ENCODE results near the gene CDK5RAP2.
"Not testable (repeated sequence)": the region's sequence is repeated elsewhere in the genome, so short reads cannot be mapped to it uniquely, and the experiment has no call there.

Gene CDK5RAP2

GRCh38 chr9:120545701-120546550 lies 34.0 kb downstream of the CDK5RAP2 start:
- DNase-seq = no peak
- ATAC-seq = no peak

- ATAC-seq = no peak
- no peak for DNase-seq
Observed at GRCh38 chr9:120544441-120544840, 35.5 kb downstream of the CDK5RAP2 start.

GRCh38 chr9:120542701-120543490 lies 37.1 kb downstream of the CDK5RAP2 start:
- ATAC-seq (peak; percentile 71), DNase-seq (no peak)

- DNase-seq (no peak), ATAC-seq (no peak)
Observed at GRCh38 chr9:120541921-120542320, 38.0 kb downstream of the CDK5RAP2 start.

- no peak for ATAC-seq
- DNase-seq = no peak
Observed at GRCh38 chr9:120539951-120540350, 40.0 kb downstream of the CDK5RAP2 start.

- ATAC-seq = no peak
- no peak for DNase-seq
Observed at GRCh38 chr9:120538339-120538738, 41.6 kb downstream of the CDK5RAP2 start.

- no peak for DNase-seq
- no peak for ATAC-seq
Observed at GRCh38 chr9:120536949-120537640, 42.9 kb downstream of the CDK5RAP2 start.

GRCh38 chr9:120536094-120536493 lies 43.9 kb downstream of the CDK5RAP2 start:
- no peak for ATAC-seq

GRCh38 chr9:120534266-120534665 lies 45.7 kb downstream of the CDK5RAP2 start:
- DNase-seq = no peak
- no peak for ATAC-seq

More at GRCh38 chr9:120536094-120536493, 43.9 kb downstream of the CDK5RAP2 start:
- DNase-seq = no peak

- DNase-seq (no peak), ATAC-seq (no peak)
Observed at GRCh38 chr9:120532891-120533290, 47.1 kb downstream of the CDK5RAP2 start.

- DNase-seq (no peak), ATAC-seq (no peak)
Observed at GRCh38 chr9:120532475-120532874, 47.5 kb downstream of the CDK5RAP2 start.

GRCh38 chr9:120531683-120532300 lies 48.2 kb downstream of the CDK5RAP2 start:
- DNase-seq = no peak
- no peak for ATAC-seq

- not testable (repeated sequence) for DNase-seq
Observed at GRCh38 chr9:120530220-120530832, 49.6 kb downstream of the CDK5RAP2 start.

GRCh38 chr9:120528829-120529228 lies 51.1 kb downstream of the CDK5RAP2 start:
- no peak for ATAC-seq
- DNase-seq = no peak

More at GRCh38 chr9:120530220-120530832, 49.6 kb downstream of the CDK5RAP2 start:
- not testable (repeated sequence) for ATAC-seq

GRCh38 chr9:120528327-120528726 lies 51.6 kb downstream of the CDK5RAP2 start:
- no peak for ATAC-seq
- DNase-seq = no peak

- no peak for ATAC-seq
- no peak for DNase-seq
Observed at GRCh38 chr9:120526534-120526933, 53.4 kb downstream of the CDK5RAP2 start.

GRCh38 chr9:120524863-120525262 lies 55.1 kb downstream of the CDK5RAP2 start:
- ATAC-seq (no peak), DNase-seq (no peak)

- no peak for ATAC-seq
- DNase-seq = no peak
Observed at GRCh38 chr9:120524038-120524437, 55.9 kb downstream of the CDK5RAP2 start.

GRCh38 chr9:120522558-120522957 lies 57.4 kb downstream of the CDK5RAP2 start:
- DNase-seq (no peak), ATAC-seq (no peak)

GRCh38 chr9:120522032-120522431 lies 57.9 kb downstream of the CDK5RAP2 start:
- no peak for DNase-seq
- no peak for ATAC-seq

GRCh38 chr9:120521101-120521500 lies 58.9 kb downstream of the CDK5RAP2 start:
- no peak for DNase-seq

GRCh38 chr9:120515996-120516395 lies 64.0 kb downstream of the CDK5RAP2 start:
- DNase-seq, ATAC-seq: not testable (repeated sequence)

More at GRCh38 chr9:120521101-120521500, 58.9 kb downstream of the CDK5RAP2 start:
- ATAC-seq = no peak

Measured in stimulated activated naive CD8-positive, alpha-beta T cell treated with anti-CD3 and anti-CD28 coated beads, Interleukin-15, Interleukin-2, amounts not matched to agents 100 U/mL and 50 U/mL, for 24 hours (primary cell).